ENCODE measurements around the gene STPG3.
"Not testable (repeated sequence)": the region's sequence is repeated elsewhere in the genome, so short reads cannot be mapped to it uniquely, and the experiment has no call there.

The STPG3 gene

GRCh38 chr9:137242269-137243203 lies 8.6 kb upstream of the STPG3 start:
- in situ Hi-C loops (cut with MboI; ENCODE audit: low pct_unique_long_range_greater_than_20kb, low sequenced_read_pairs) = no loop called here
- no peak for DNase-seq

- in situ Hi-C loops (cut with MboI; ENCODE audit: low pct_unique_long_range_greater_than_20kb, low sequenced_read_pairs); DNase-seq: not testable (repeated sequence)
Measured at GRCh38 chr9:137243266-137243625, 7.8 kb upstream of the STPG3 start.

- in situ Hi-C loops (cut with MboI; ENCODE audit: low pct_unique_long_range_greater_than_20kb, low sequenced_read_pairs) = no loop called here
- peak; percentile 53 for DNase-seq
Measured at GRCh38 chr9:137243626-137244485, 7.2 kb upstream of the STPG3 start.

DNA sequence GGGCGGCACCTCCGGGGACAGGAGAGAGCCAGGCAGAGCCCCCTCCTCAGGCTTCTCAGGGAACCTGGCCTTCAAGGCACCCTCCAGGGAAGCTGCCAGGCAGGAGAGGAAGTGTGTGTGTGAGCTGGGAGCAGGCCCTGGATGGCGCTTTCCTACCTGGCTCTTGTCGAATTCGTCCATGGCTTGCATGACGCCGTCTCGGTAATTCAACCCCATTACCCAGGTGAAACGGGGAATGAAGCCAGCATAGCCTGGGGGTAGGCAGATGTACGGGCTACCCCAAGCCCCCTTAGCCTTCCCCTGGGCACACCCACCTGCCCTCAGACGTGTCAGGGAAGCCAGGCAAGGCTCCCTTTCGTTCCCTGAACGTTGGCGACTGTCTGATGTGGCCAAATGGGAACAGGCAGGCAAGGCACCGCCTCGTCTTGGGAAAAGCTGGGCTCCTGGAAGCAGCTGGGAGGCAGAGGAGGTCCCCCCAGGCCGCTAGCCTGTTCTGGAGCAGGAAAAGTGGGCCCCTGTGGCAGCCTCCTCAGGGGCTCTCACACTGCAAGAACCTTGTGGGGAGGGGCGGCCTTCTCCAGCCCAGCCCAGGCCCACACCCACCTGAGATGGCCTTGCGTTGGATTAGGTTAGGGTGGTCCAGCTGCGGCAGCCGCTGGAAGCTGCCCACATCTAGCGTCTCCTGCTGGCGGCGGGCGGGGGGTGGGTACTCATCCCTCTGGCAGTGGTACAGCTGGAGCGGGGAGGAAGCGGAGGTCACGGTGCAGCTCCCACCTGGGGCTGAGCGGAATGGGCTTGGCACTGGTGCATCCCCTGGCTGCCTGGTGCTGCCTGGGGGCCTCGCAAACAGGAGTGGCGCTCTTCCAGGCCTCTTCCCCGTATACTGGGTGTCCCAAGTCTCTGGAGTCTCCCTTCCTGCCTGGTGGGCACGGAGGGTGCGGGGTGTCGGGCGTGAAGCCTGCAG lies 6.3 kb upstream of the STPG3 start:
- no peak for DNase-seq
- in situ Hi-C loops (cut with MboI; ENCODE audit: low pct_unique_long_range_greater_than_20kb, low sequenced_read_pairs) = no loop called here

GRCh38 chr9:137245450-137246421 lies 5.3 kb upstream of the STPG3 start:
- in situ Hi-C loops (cut with MboI; ENCODE audit: low pct_unique_long_range_greater_than_20kb, low sequenced_read_pairs) = no loop called here
- DNase-seq = no peak

DNA sequence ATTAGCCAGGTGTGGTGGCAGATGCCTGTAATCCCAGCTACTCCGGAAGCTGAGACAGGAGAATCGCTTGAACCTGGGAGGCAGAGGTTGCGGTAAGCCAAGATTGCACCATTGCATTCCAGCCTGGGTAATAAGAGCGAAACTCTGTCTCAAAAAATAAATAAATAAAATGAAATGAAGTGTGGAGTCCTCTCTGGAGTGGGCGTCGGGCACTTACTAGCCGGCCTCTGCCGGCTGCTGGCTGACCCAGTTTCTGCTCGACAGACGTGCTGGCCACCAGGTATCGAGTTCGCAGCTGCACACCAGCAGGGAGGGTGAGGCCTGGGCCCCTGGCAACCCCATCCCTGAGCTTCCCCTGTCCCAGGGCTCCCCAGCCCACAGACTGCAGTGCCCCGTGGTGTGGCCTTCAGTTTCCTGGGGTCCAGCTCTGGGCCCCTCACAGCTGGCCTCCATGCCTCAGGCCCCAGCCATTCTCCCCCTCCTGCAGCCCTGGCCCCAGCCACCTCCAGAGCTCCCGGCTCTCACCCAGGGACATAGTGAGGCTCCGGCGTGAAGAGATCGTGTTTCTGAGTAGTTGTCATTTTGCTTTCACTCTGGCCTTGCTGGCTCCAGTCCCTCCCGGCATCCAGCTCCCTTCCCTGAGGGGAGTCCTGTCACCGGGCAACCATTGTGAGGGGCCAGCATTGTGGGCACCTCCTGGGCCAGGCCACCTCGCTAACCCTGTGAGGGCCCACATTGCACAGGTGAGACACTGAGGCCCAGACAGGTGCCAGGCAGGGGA lies 3.8 kb upstream of the STPG3 start:
- in situ Hi-C loops (cut with MboI; ENCODE audit: low pct_unique_long_range_greater_than_20kb, low sequenced_read_pairs) = no loop called here
- no peak for DNase-seq

GRCh38 chr9:137247916-137248175 lies 3.2 kb upstream of the STPG3 start:
- in situ Hi-C loops (cut with MboI; ENCODE audit: low pct_unique_long_range_greater_than_20kb, low sequenced_read_pairs) = no loop called here

GRCh38 chr9:137250329-137251193 lies 525 bp upstream of the STPG3 start:
- in situ Hi-C loops (cut with MboI; ENCODE audit: low pct_unique_long_range_greater_than_20kb, low sequenced_read_pairs) = no loop called here
- DNase-seq = no peak

More at GRCh38 chr9:137247916-137248175, 3.2 kb upstream of the STPG3 start:
- no peak for DNase-seq

- in situ Hi-C loops (cut with MboI; ENCODE audit: low pct_unique_long_range_greater_than_20kb, low sequenced_read_pairs) = no loop called here
- DNase-seq = no peak
Measured at GRCh38 chr9:137251490-137252268, 593 bp downstream of the STPG3 start.

DNA sequence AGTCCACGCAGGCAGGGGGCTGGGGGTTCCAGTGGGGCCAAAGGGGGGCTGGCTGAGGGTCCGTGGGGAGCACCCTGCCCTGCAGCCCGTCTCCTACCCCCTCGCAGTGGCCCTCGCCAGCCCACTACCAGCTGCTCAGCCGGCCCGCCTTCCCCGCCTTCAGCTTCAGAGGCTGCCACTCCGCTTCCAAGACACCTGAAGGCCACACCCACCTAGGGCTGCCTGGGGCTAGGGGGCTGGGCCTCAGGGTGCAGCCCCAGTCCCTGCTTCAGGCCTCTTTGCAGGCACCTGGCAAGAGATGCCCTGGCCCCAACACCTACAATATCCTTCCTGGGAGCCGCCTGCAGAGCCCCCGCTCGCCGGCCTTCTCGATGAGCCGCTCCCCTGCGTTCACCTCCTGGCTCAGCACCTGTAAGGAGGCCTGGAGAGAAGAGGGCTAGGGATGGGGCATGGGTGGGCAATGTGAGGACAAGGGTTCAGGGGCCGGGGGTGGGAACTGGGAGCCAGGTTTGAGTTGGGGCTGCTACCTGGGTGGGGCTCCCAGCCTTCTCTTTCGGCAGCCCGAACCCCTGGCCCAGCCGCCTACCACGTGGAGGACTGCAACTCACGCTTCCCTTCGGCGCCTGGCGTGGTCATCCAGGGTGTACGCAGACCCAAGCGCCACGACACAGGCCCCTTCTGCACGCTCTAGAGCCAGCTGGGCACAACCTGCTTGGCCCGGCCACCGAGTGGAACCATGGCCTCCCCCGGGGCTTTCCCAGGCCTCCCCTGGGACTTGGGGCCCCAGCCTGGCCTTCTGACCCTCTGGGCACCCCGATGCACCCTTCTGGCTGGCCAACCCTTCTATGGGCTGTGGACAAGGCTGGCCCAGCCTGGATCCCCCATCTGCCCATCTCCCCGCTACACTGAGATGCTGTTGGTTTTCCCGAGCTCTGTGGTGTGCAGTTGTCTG lies 1.7 kb downstream of the STPG3 start:
- in situ Hi-C loops (cut with MboI; ENCODE audit: low pct_unique_long_range_greater_than_20kb, low sequenced_read_pairs) = no loop called here
- DNase-seq = no peak

DNA sequence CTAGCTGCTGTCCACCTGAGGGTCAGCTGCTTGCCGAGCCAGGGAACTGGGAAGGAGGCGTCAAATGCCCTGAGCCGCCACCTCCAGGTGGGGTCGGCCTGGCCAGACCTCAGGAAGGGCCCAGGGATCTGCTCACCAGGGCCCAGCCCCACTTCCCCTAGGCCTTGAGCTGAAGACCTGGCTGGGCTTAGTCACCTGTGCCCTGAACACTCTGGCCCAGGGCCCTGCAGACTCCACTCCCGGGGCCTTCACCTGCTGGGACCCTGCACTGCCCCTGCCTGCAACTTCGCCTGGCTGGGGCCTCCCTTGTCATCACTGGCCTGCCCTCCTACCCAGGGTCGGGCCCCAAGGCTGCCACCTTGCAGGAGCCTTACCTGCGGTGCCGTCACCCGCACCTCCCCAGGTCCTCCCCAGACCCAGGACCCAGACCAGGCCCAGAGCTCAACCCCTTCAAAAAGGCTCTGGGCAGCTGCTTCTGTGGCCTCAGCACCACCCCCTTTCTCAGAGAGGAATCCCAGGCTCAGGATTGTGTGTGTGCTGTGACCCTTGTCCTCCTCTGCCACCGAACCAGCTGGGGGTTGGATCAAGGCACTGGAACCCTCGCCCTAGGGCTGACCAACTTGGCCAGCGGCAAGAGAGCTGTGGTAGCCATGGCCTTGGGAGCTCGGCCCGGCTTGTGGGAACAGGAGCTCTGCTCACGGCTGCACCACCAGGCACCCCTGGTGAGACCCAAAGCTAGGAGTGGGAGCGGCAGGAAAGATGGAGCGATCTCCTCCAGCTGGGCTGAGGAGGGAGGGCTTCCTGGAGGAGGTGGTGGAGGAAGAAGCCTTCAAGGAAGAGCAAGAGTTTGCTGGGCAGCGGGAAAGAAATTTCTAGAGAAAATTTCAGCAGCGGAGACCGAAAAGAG lies 2.9 kb downstream of the STPG3 start:
- DNase-seq = no peak
- in situ Hi-C loops (cut with MboI; ENCODE audit: low pct_unique_long_range_greater_than_20kb, low sequenced_read_pairs) = no loop called here

DNA sequence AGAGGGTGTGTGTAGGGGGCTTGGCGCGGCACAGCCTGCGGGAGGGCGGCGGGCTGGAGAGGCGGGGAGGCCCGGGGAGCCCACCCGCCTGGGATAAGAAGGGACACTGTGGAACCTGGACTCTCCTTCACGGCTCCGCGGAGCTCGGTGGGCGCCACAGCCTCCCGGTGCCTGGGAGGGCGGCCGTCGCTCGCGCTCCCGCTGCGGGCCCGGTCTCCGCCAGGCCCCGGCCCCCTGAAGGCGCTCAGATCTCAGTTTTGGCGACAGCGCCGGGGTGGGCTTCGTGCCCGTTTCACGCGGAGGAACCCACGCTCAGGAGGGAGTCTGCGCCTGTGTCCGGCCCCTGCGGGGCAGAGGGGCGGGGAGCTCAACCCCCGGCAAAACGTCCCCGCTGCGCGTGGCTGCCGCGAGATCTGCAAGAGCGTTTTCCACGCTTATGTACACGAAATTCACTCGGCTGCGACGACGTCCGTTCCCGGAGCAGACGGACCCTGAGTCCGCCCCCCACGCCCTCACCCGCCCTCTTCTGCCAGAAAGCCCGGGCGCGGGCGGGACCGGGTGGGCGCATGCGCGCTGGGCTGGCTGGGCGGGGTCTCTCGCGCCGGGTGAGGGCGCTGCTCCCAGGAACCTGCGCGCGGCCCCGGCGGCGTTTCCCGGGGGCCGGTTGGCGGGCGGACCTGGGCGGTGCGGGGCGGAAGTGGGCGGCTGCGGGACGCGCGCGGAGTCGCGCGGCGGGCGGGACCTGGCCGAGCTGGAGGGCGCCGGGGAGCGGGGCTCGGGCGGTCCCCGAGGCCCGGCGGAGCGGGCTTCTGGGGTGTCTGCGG lies 3.8 kb downstream of the STPG3 start, which contains the start of gene NELFB:
Gene NELFB, plus strand, starts transcription at position 704 of the 824 bp plus-strand sequence.
- peak; percentile 89 for DNase-seq
- in situ Hi-C loops (cut with MboI; ENCODE audit: low pct_unique_long_range_greater_than_20kb, low sequenced_read_pairs) = no loop called here
